Measurements from ENCODE around the gene SMC3. TPM values are rescaled to one million over a fixed set of nuclear protein-coding genes. Genes with fewer than 3 reads are reported as not detected.

The SMC3 gene
- polyA plus RNA-seq, 2 of the 4 experiments (the other 2 are of a cell fraction): 59.5 to 60.5 TPM

- TF ChIP-seq CTCF (IDR thresholded peaks at IDR 0.05) (no peak), MAFK (IDR thresholded peaks at IDR 0.05; ENCODE audit: partially characterized antibody) (no peak), CHD2 (IDR thresholded peaks at IDR 0.05; ENCODE audit: low read length, partially characterized antibody) (no peak), RAD21 (conservative IDR thresholded peaks at IDR 0.05 in 1 of 2, IDR thresholded peaks at IDR 0.05 in 1 of 2) (peak in 1 of 2 experiments; percentile 47; a peak in 2 of 5 replicates), EHF (CRISPR knock-in tag; IDR thresholded peaks at IDR 0.05) (no peak), RARB (CRISPR knock-in tag; IDR thresholded peaks at IDR 0.05) (peak; percentile 81; the same call in 1 of the 2 replicates), NFE2L2 (conservative IDR thresholded peaks at IDR 0.05; ENCODE audit: low read length) (no peak), PBX3 (IDR thresholded peaks at IDR 0.05) (no peak), ESRRA (IDR thresholded peaks at IDR 0.05; ENCODE audit: borderline replicate concordance, low read length) (no peak), GATA3 (IDR thresholded peaks at IDR 0.05; ENCODE audit: borderline replicate concordance) (0 out of 2 replicates have a peak, but pooled peaks have one; percentile 44), HOXB5 (CRISPR knock-in tag; IDR thresholded peaks at IDR 0.05) (peak; percentile 68; the same call in 1 of the 2 replicates), HES2 (IDR thresholded peaks at IDR 0.05) (0 out of 2 replicates have a peak, but pooled peaks have one; percentile 8), EP300 (IDR thresholded peaks at IDR 0.05) (peak; percentile 80 to 95; a peak in 3 of 5 replicates), RNF2 (IDR thresholded peaks at IDR 0.05; ENCODE audit: borderline replicate concordance, low read depth) (no peak), MAZ (IDR thresholded peaks at IDR 0.05; ENCODE audit: borderline replicate concordance, low read depth, low read length) (no peak), CBX2 (IDR thresholded peaks at IDR 0.05; ENCODE audit: borderline replicate concordance, low read depth) (no peak), E2F6 (IDR thresholded peaks at IDR 0.05; ENCODE audit: borderline replicate concordance, low read depth) (no peak), EHMT2 (IDR thresholded peaks at IDR 0.05; ENCODE audit: low read depth) (no peak), PHF8 (IDR thresholded peaks at IDR 0.05; ENCODE audit: borderline replicate concordance, low read depth) (peak; percentile 49; the same call in 1 of the 2 replicates), SMC3 (IDR thresholded peaks at IDR 0.05) (no peak; the same call in 2 of the 3 replicates), CHD4 (IDR thresholded peaks at IDR 0.05; ENCODE audit: borderline replicate concordance) (no peak), RFX5 (IDR thresholded peaks at IDR 0.05) (no peak), TFCP2L1 (CRISPR knock-in tag; IDR thresholded peaks at IDR 0.05) (peak; percentile 86), ZC3H11A (IDR thresholded peaks at IDR 0.05) (no peak), CBX8 (IDR thresholded peaks at IDR 0.05) (no peak), JUN (IDR thresholded peaks at IDR 0.05) (peak; percentile 73 to 89; a peak in 4 of 5 replicates), HOXB13 (CRISPR knock-in tag; IDR thresholded peaks at IDR 0.05; ENCODE audit: low read depth) (peak; percentile 16; the same call in 1 of the 2 replicates), ZNF302 (CRISPR knock-in tag; IDR thresholded peaks at IDR 0.05) (no peak), BHLHE40 (IDR thresholded peaks at IDR 0.05; ENCODE audit: low read depth, low read length) (no peak), MAX (IDR thresholded peaks at IDR 0.05) (peak; percentile 70; the same call in 1 of the 2 replicates), HMGXB4 (CRISPR knock-in tag; IDR thresholded peaks at IDR 0.05; ENCODE audit: borderline replicate concordance) (no peak), SREBF2 (IDR thresholded peaks at IDR 0.05) (no peak)
Measured at GRCh38 chr10:110530131-110530831, 37.2 kb upstream of the SMC3 start (continued).
